Osteocyte (in vitro differentiated cells): ENCODE results near the gene OR1D5. TPM values are rescaled to one million over a fixed set of nuclear protein-coding genes. Genes with fewer than 3 reads are reported as not detected.
A peak's percentile ranks its signal among the peaks of the same experiment; 100 is the strongest.

Source experiments
- DNase-seq: peaks from one replicate; pipeline ENCODE4 v3.0.0; 2021; ENCODE audit warnings: mixed read lengths; ENCODE audit not compliant: unreplicated experiment; ENCODE audit errors: extremely low spot score
- H3K27ac Mint-ChIP-seq: one replicate; pipeline ENCODE4 v1.8.0; 2021; ENCODE audit warnings: mild to moderate bottlenecking, mixed read lengths; ENCODE audit not compliant: unreplicated experiment
- H3K27me3 Mint-ChIP-seq: one replicate; pipeline ENCODE4 v1.8.0; 2021; ENCODE audit warnings: mixed read lengths; ENCODE audit not compliant: unreplicated experiment
- H3K36me3 Mint-ChIP-seq: one replicate; pipeline ENCODE4 v1.8.0; 2021; ENCODE audit warnings: mixed read lengths; ENCODE audit not compliant: unreplicated experiment
- H3K4me1 Mint-ChIP-seq: one replicate; pipeline ENCODE4 v1.8.0; 2021; ENCODE audit warnings: mixed read lengths; ENCODE audit not compliant: unreplicated experiment
- H3K4me3 Mint-ChIP-seq: one replicate; pipeline ENCODE4 v1.8.0; 2021; ENCODE audit warnings: mild to moderate bottlenecking, moderate library complexity, mixed read lengths; ENCODE audit not compliant: unreplicated experiment
- H3K9me3 Mint-ChIP-seq: one replicate; pipeline ENCODE4 v1.8.0; 2021; ENCODE audit warnings: mixed read lengths; ENCODE audit not compliant: unreplicated experiment
- CTCF ChIP-seq: fragments of 200-600 bp; sonication (generic); IDR thresholded peaks from 2 replicates; pipeline ENCODE4 v1.5.0; 2021; ENCODE audit warnings: antibody characterized with exemption, mild to moderate bottlenecking, moderate library complexity
- total RNA-seq: library from RNA; stranded (reverse); gene quantifications from 2 replicates; pipeline ENCODE4 v1.2.1, GENCODE V29; 2021

Gene OR1D5
- total RNA-seq, 1 donor from 2014 or later, result not detected

GRCh38 chr17:3019761-3020160 lies 43.6 kb downstream of the OR1D5 start:
- H3K27me3 Mint-ChIP-seq, result no peaks in the 10 kb centered on the region
- no peak overlapping the region for H3K4me3 Mint-ChIP-seq
- peaks cover 25% of the 10 kb centered on the region for H3K36me3 Mint-ChIP-seq
- no peak for DNase-seq
- H3K27ac Mint-ChIP-seq, result no peak overlapping the region
- peaks cover 21% of the 10 kb centered on the region for H3K9me3 Mint-ChIP-seq
- H3K4me1 Mint-ChIP-seq, result no peaks in the 10 kb centered on the region
- no peak for TF ChIP-seq CTCF

GRCh38 chr17:3017936-3018335 lies 45.5 kb downstream of the OR1D5 start:
- TF ChIP-seq CTCF, result no peak
- H3K9me3 Mint-ChIP-seq, result peaks cover 6% of the 10 kb centered on the region
- no peaks in the 10 kb centered on the region for H3K27me3 Mint-ChIP-seq
- H3K36me3 Mint-ChIP-seq, result peaks cover 18% of the 10 kb centered on the region
- H3K27ac Mint-ChIP-seq, result no peak overlapping the region
- DNase-seq, result no peak
- H3K4me1 Mint-ChIP-seq, result no peaks in the 10 kb centered on the region
- H3K4me3 Mint-ChIP-seq, result no peak overlapping the region

- H3K27me3 Mint-ChIP-seq, result no peaks in the 10 kb centered on the region
- peaks cover 5% of the 10 kb centered on the region for H3K36me3 Mint-ChIP-seq
- no peak overlapping the region for H3K4me3 Mint-ChIP-seq
- no peak for DNase-seq
- no peak for TF ChIP-seq CTCF
- no peaks in the 10 kb centered on the region for H3K9me3 Mint-ChIP-seq
- H3K27ac Mint-ChIP-seq, result no peak overlapping the region
- H3K4me1 Mint-ChIP-seq, result peaks cover 2% of the 10 kb centered on the region
These were observed 47.5 kb downstream of the OR1D5 start for GRCh38 chr17:3015890-3016289.

- H3K27me3 Mint-ChIP-seq, result no peaks in the 10 kb centered on the region
- peak; percentile 86 for TF ChIP-seq CTCF
- H3K9me3 Mint-ChIP-seq, result no peaks in the 10 kb centered on the region
- no peak overlapping the region for H3K4me3 Mint-ChIP-seq
- no peaks in the 10 kb centered on the region for H3K36me3 Mint-ChIP-seq
- H3K4me1 Mint-ChIP-seq, result peaks cover 2% of the 10 kb centered on the region
- no peak overlapping the region for H3K27ac Mint-ChIP-seq
- no peak for DNase-seq
These were observed 50.4 kb downstream of the OR1D5 start for GRCh38 chr17:3012926-3013581.

Other genes with a start within 250 kb of the OR1D5 start
- gene OR1D2, start 40.8 kb upstream of the OR1D5 start, total RNA-seq, result not detected in 2 replicates
- gene OR1G1, start 63.9 kb upstream of the OR1D5 start, total RNA-seq, result not detected in 2 replicates
- not detected in 2 replicates for gene OR1A2, start 133.9 kb upstream of the OR1D5 start, total RNA-seq
- not detected in 2 replicates for gene OR1A1, start 144.1 kb upstream of the OR1D5 start, total RNA-seq
- not detected in 2 replicates for gene OR3A1, start 234.8 kb upstream of the OR1D5 start, total RNA-seq